WTC11 (cell line): ENCODE data around the gene DEFB125.

Experiments used
- CDX4 ChIP-seq: fragments of 250-450 bp; sonication (Bioruptor Pico); IDR thresholded peaks from 2 replicates; pipeline ENCODE4 v1.9.0; 2021; ENCODE audit warnings: moderate library complexity, mild to moderate bottlenecking, inconsistent platforms, borderline replicate concordance
- ESRRA ChIP-seq: sonication (generic); formaldehyde crosslinking; IDR thresholded peaks from 2 replicates; pipeline ENCODE4 v1.8.1; 2022; ENCODE audit warnings: mild to moderate bottlenecking, missing genetic modification reagents, borderline replicate concordance

GRCh38 chr20:77231-77630 lies 10.2 kb upstream of the DEFB125 start:
- TF ChIP-seq CDX4 (CRISPR knock-in tag) (no peak), ESRRA (CRISPR knock-in tag) (no peak)
